Measurements from ENCODE around the gene SLC37A2. TPM values are rescaled to one million over a fixed set of nuclear protein-coding genes. Genes with fewer than 3 reads are reported as not detected.

The SLC37A2 gene
- total and polyA plus RNA-seq, 2 of the 13 experiments (the other 11 are each of a cell fraction or from before 2014, with no cell fraction given), result 4.6 to 7.1 TPM

- intact Hi-C loops (cut with micrococcal nuclease; ENCODE audit: unreplicated experiment), result no loop called here
- no peak overlapping the region for H3K4me2 ChIP-seq (ENCODE audit: low read depth, low read length)
- ChIA-PET POLR2A (no interaction called here), CTCF (ENCODE audit: low intra/inter-chr PET ratio, low total read pairs) (no interaction called here)
- BruUV-seq (replicated peaks), result no TSS peak
- in situ Hi-C loops (cut with HindIII; ENCODE audit: extremely low pct_ligation_motif_present, low pct_unique_long_range_greater_than_20kb), result no loop called here
- no peaks in the 10 kb centered on the region for H3K9me3 ChIP-seq (ENCODE audit: low read length)
- no peak for DNase-seq (ENCODE audit: low spot score)
- H3K36me3 ChIP-seq (replicated peaks in 1 of 2; ENCODE audit: control insufficient read depth in 1 of 2, insufficient read depth in 2 of 2, low read length in 2 of 2), result peaks cover 0 to 6% of the 10 kb centered on the region in 2 experiments; a peak in 2 of 5 replicates
- no peaks in the 10 kb centered on the region for H3K4me1 ChIP-seq (ENCODE audit: insufficient read depth, low read length)
- H3K4me3 ChIP-seq (replicated peaks in 1 of 3; ENCODE audit: insufficient read depth in 1 of 3, low read depth in 2 of 3, low read length in 3 of 3), result no peak overlapping the region
- H4K20me1 ChIP-seq (ENCODE audit: insufficient read depth, low read length), result no peaks in the 10 kb centered on the region
- WGBS (ENCODE audit: low lambda C conversion rate), result 75% methylated on average over 3 of the region's 3 CpGs
- H3K79me2 ChIP-seq (ENCODE audit: insufficient read depth, low read length), result no peaks in the 10 kb centered on the region
- H3K9ac ChIP-seq (ENCODE audit: insufficient read depth, low read depth, low read length), result no peak overlapping the region
- no peak for ATAC-seq
- H3K27ac ChIP-seq (ENCODE audit: extremely low read length, insufficient read depth, low read length), result no peak overlapping the region
- no peak overlapping the region for H2AFZ ChIP-seq (ENCODE audit: low read length)
- no peak for FAIRE-seq
- H3K27me3 ChIP-seq (ENCODE audit: control insufficient read depth in 1 of 2, insufficient read depth in 2 of 2, low read length in 2 of 2), result no peaks in the 10 kb centered on the region
- no peak for TF ChIP-seq ARNT (IDR thresholded peaks at IDR 0.05)
- no peak for TF ChIP-seq RARA (CRISPR knock-in tag; IDR thresholded peaks at IDR 0.05)
- no peak for TF ChIP-seq BCL3 (CRISPR knock-in tag; IDR thresholded peaks at IDR 0.05)
- TF ChIP-seq ZBTB8A (CRISPR knock-in tag; IDR thresholded peaks at IDR 0.05; ENCODE audit: borderline replicate concordance, low read depth), result no peak
- no peak for TF ChIP-seq ZBTB37 (CRISPR knock-in tag; IDR thresholded peaks at IDR 0.05)
- TF ChIP-seq PCBP2 (optimal IDR thresholded peaks at IDR 0.05; ENCODE audit: low read depth, low read length, poor library complexity, severe bottlenecking), result no peak
- TF ChIP-seq GATAD1 (CRISPR knock-in tag; IDR thresholded peaks at IDR 0.05), result no peak
- no peak for TF ChIP-seq GABPB1 (CRISPR knock-in tag; IDR thresholded peaks at IDR 0.05)
- TF ChIP-seq CREBL2 (CRISPR knock-in tag; IDR thresholded peaks at IDR 0.05; ENCODE audit: borderline replicate concordance), result no peak
- no peak for TF ChIP-seq ZMYM3 (CRISPR knock-in tag; IDR thresholded peaks at IDR 0.05)
- no peak for TF ChIP-seq NFIB (CRISPR knock-in tag; IDR thresholded peaks at IDR 0.05; ENCODE audit: borderline replicate concordance)
- TF ChIP-seq, protein P1, sequence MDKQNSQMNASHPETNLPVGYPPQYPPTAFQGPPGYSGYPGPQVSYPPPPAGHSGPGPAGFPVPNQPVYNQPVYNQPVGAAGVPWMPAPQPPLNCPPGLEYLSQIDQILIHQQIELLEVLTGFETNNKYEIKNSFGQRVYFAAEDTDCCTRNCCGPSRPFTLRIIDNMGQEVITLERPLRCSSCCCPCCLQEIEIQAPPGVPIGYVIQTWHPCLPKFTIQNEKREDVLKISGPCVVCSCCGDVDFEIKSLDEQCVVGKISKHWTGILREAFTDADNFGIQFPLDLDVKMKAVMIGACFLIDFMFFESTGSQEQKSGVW (CRISPR knock-in tag; IDR thresholded peaks at IDR 0.05; ENCODE audit: borderline replicate concordance), result no peak
- TF ChIP-seq, protein P2, sequence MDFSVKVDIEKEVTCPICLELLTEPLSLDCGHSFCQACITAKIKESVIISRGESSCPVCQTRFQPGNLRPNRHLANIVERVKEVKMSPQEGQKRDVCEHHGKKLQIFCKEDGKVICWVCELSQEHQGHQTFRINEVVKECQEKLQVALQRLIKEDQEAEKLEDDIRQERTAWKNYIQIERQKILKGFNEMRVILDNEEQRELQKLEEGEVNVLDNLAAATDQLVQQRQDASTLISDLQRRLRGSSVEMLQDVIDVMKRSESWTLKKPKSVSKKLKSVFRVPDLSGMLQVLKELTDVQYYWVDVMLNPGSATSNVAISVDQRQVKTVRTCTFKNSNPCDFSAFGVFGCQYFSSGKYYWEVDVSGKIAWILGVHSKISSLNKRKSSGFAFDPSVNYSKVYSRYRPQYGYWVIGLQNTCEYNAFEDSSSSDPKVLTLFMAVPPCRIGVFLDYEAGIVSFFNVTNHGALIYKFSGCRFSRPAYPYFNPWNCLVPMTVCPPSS (IDR thresholded peaks at IDR 0.05), result no peak
- TF ChIP-seq TOPORS (CRISPR knock-in tag; IDR thresholded peaks at IDR 0.05), result no peak
- no peak for TF ChIP-seq THAP8 (CRISPR knock-in tag; IDR thresholded peaks at IDR 0.05; ENCODE audit: borderline replicate concordance)
- no peak for TF ChIP-seq DPF2 (CRISPR knock-in tag; IDR thresholded peaks at IDR 0.05; ENCODE audit: borderline replicate concordance, low read depth)
- no peak for TF ChIP-seq SALL1 (CRISPR knock-in tag; IDR thresholded peaks at IDR 0.05)
- no peak for TF ChIP-seq ISX (CRISPR knock-in tag; conservative IDR thresholded peaks at IDR 0.05)
These were observed 38.5 kb downstream of the SLC37A2 start for GRCh38 chr11:125101596-125101995.
